Endothelial cell (in vitro differentiated cells): Measurements from ENCODE around the gene FBXO27. TPM values are rescaled to one million over a fixed set of nuclear protein-coding genes. Genes with fewer than 3 reads are reported as not detected.
"Not testable (repeated sequence)": the region's sequence is repeated elsewhere in the genome, so short reads cannot be mapped to it uniquely, and the experiment has no call there.

Experiments used
- DNase-seq: peaks from one replicate; pipeline ENCODE4 v3.0.0; 2021; ENCODE audit warnings: low spot score
- H3K27ac Mint-ChIP-seq: one replicate; pipeline ENCODE4 v1.8.0; 2021; ENCODE audit warnings: mixed read lengths, inconsistent platforms; ENCODE audit not compliant: unreplicated experiment
- H3K27me3 Mint-ChIP-seq: one replicate; pipeline ENCODE4 v1.8.0; 2021; ENCODE audit warnings: mild to moderate bottlenecking, moderate library complexity, mixed read lengths, inconsistent platforms; ENCODE audit not compliant: unreplicated experiment
- H3K36me3 Mint-ChIP-seq: one replicate; pipeline ENCODE4 v1.8.0; 2021; ENCODE audit warnings: mild to moderate bottlenecking, low read depth, mixed read lengths, inconsistent platforms; ENCODE audit not compliant: unreplicated experiment
- H3K4me1 Mint-ChIP-seq: one replicate; pipeline ENCODE4 v1.8.0; 2021; ENCODE audit warnings: mild to moderate bottlenecking, mixed read lengths, inconsistent platforms; ENCODE audit not compliant: unreplicated experiment
- H3K4me3 Mint-ChIP-seq: one replicate; pipeline ENCODE4 v1.8.0; 2021; ENCODE audit warnings: mild to moderate bottlenecking, mixed read lengths, inconsistent platforms; ENCODE audit not compliant: unreplicated experiment
- H3K9me3 Mint-ChIP-seq: one replicate; pipeline ENCODE4 v1.8.0; 2021; ENCODE audit warnings: mixed read lengths, inconsistent platforms; ENCODE audit not compliant: unreplicated experiment
- total RNA-seq: library from RNA; stranded (reverse); fragmentation: NEBNext Ultra II Directional; extraction: Animal tissue kit (Norgen Biotek cat#: 25700); gene quantifications from one replicate; pipeline ENCODE4 v1.2.1, GENCODE V29; 2021; ENCODE audit not compliant: unreplicated experiment
- TF ChIP-seq, protein P1 (sequence below): fragments of 200-600 bp; sonication (generic); IDR thresholded peaks from one replicate; pipeline ENCODE4 v1.5.0; 2021; ENCODE audit warnings: antibody characterized with exemption; ENCODE audit not compliant: unreplicated experiment

Gene FBXO27
- total RNA-seq, 1 donor from 2014 or later, result 4.0 TPM

DNA sequence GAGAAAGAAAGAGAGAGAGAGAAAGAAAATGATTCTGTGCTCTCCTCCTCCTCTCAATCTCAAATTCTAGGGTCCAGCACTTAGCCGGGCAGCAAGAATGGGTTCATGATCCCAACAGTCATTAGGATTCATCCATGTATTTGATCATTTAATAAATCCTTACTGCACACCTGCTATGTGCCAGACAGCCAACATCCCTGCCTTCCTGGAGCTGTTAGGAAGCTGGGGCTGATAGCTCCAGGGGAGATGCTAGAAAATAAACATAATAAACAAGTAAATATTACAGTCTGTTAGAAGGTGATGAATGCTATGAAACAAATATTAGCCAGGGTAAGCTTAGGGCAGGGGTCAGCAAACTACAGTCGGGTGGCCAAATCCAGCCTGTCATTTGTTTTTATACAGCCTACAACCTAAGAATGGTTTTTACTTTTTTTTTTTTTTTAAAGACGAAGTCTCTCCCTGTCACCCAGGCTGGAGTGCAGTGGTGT lies 41.9 kb upstream of the FBXO27 start:
- H3K4me1 Mint-ChIP-seq, result peaks cover 5% of the 10 kb centered on the region
- TF ChIP-seq, protein P1, sequence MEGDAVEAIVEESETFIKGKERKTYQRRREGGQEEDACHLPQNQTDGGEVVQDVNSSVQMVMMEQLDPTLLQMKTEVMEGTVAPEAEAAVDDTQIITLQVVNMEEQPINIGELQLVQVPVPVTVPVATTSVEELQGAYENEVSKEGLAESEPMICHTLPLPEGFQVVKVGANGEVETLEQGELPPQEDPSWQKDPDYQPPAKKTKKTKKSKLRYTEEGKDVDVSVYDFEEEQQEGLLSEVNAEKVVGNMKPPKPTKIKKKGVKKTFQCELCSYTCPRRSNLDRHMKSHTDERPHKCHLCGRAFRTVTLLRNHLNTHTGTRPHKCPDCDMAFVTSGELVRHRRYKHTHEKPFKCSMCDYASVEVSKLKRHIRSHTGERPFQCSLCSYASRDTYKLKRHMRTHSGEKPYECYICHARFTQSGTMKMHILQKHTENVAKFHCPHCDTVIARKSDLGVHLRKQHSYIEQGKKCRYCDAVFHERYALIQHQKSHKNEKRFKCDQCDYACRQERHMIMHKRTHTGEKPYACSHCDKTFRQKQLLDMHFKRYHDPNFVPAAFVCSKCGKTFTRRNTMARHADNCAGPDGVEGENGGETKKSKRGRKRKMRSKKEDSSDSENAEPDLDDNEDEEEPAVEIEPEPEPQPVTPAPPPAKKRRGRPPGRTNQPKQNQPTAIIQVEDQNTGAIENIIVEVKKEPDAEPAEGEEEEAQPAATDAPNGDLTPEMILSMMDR, result no peak
- H3K36me3 Mint-ChIP-seq, result no peaks in the 10 kb centered on the region
- peaks cover 3% of the 10 kb centered on the region for H3K27me3 Mint-ChIP-seq
- H3K9me3 Mint-ChIP-seq, result no peaks in the 10 kb centered on the region
- H3K4me3 Mint-ChIP-seq, result no peak overlapping the region
- DNase-seq, result no peak
- no peak overlapping the region for H3K27ac Mint-ChIP-seq

GRCh38 chr19:39070888-39071287 lies 38.5 kb upstream of the FBXO27 start:
- Mint-ChIP-seq H3K4me1 (peaks cover 5% of the 10 kb centered on the region), H3K36me3 (no peaks in the 10 kb centered on the region), H3K27me3 (no peaks in the 10 kb centered on the region), H3K9me3 (no peaks in the 10 kb centered on the region), H3K4me3 (no peak overlapping the region), H3K27ac (no peak overlapping the region)
- TF ChIP-seq, protein P1, result no peak
- DNase-seq, result no peak

DNA sequence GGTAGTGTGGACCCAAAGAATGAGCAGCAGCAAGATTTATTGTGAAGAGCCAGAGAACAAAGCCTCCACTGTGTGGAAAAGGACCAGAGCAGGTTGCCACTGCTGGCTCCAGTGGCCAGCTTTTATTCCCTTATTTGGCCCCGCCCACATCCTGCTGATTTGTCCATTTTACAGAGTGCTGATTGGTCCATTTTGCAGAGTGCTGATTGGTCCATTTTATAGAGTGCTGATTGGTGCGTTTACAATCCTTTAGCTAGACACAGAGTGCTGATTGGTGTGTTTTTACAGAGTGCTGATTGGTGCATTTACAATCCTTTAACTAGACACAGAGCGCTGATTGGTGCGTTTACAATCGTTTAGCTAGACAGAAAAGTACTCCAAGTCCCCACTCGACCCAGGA lies 35.9 kb upstream of the FBXO27 start:
- not testable (repeated sequence) for H3K4me3 Mint-ChIP-seq, DNase-seq, H3K27ac Mint-ChIP-seq, H3K4me1 Mint-ChIP-seq, H3K36me3 Mint-ChIP-seq, H3K9me3 Mint-ChIP-seq, H3K27me3 Mint-ChIP-seq

GRCh38 chr19:39067104-39067503 lies 34.8 kb upstream of the FBXO27 start:
- H3K36me3 Mint-ChIP-seq, result no peaks in the 10 kb centered on the region
- peaks cover 1% of the 10 kb centered on the region for H3K27me3 Mint-ChIP-seq
- no peaks in the 10 kb centered on the region for H3K9me3 Mint-ChIP-seq
- no peak overlapping the region for H3K4me3 Mint-ChIP-seq
- TF ChIP-seq, protein P1, result no peak
- DNase-seq, result no peak
- H3K4me1 Mint-ChIP-seq, result no peaks in the 10 kb centered on the region
- H3K27ac Mint-ChIP-seq, result no peak overlapping the region

DNA sequence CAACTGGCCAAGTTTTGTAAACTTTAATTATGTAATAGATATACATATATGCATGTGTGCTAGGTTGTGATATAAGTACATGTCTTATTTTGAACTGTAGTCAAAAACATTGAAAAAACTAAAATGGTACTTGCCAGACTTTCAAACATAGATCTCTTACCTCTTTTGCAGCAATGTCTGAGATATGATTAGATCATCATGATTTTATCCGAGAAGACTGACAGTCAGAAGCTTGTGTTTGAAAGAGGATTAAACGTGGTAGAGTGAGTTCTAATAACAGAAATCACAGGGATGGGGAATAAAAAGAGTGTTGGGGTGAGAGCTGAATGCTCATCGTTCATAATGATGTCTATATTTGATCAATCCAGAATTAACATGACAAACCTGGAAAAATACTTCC lies 33.6 kb upstream of the FBXO27 start:
- Mint-ChIP-seq H3K27me3 (peaks cover 1% of the 10 kb centered on the region), H3K4me1 (no peaks in the 10 kb centered on the region), H3K36me3 (no peaks in the 10 kb centered on the region), H3K4me3 (no peak overlapping the region), H3K9me3 (no peaks in the 10 kb centered on the region), H3K27ac (no peak overlapping the region)
- TF ChIP-seq, protein P1, result no peak
- no peak for DNase-seq

DNA sequence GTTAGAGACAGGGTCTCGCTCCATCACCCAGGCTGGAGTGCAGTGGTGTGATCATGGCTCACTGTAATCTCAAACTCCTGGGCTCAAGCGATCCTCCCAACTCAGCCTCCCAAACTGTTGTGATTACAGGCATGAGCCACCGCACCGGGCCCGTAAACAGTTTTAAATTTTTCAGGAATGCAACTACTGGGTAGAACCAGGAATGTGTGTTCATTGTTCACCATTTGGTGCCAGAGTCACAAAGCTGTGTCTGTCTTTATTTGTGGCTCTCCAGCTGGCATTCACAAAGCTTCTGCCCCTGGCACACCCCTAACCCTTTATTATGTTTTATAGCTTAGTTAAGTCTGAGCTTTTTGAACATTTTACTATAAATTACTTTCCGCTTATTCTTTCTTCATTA lies 32.1 kb upstream of the FBXO27 start:
- H3K27ac Mint-ChIP-seq, result no peak overlapping the region
- H3K4me1 Mint-ChIP-seq, result no peaks in the 10 kb centered on the region
- no peaks in the 10 kb centered on the region for H3K36me3 Mint-ChIP-seq

More for the DNA sequence above, 32.1 kb upstream of the FBXO27 start:
- Mint-ChIP-seq H3K27me3 (peaks cover 1% of the 10 kb centered on the region), H3K4me3 (no peak overlapping the region), H3K9me3 (no peaks in the 10 kb centered on the region)
- TF ChIP-seq, protein P1, result no peak
- DNase-seq, result no peak
